HepG2 (cell line): ENCODE data around the gene MIER2. TPM values are rescaled to one million over a fixed set of nuclear protein-coding genes. Genes with fewer than 3 reads are reported as not detected.

Source experiments
- BHLHE40 ChIP-seq: IDR thresholded peaks from 2 replicates; pipeline ENCODE4 v1.6.1; 2011; ENCODE audit warnings: low read length, improper control_type of control experiment
- EHMT2 ChIP-seq: fragments of 200-600 bp; sonication (generic); IDR thresholded peaks from 2 replicates; pipeline ENCODE4 v1.7.0; 2017; ENCODE audit warnings: antibody characterized with exemption, low read depth, low read length, borderline replicate concordance
- FOXA1 ChIP-seq, 2 experiments: fragments of 450-650 bp in 1 of 2; sonication (generic) in 1 of 2; formaldehyde crosslinking in 1 of 2; IDR thresholded peaks; 2 replicates each; pipeline versions ENCODE4 v1.4.0 to v1.6.1; 2016 to 2020; ENCODE audit warnings: missing genetic modification reagents in 1 of 2
- IRF2 ChIP-seq: IDR thresholded peaks from 2 replicates; pipeline ENCODE4 v1.6.1; 2018; ENCODE audit warnings: missing genetic modification reagents, missing compliant biosample characterization
- LCORL ChIP-seq, 2 experiments: fragments of 450-650 bp in 1 of 2; sonication (generic) in 1 of 2; formaldehyde crosslinking in 1 of 2; IDR thresholded peaks; 2 replicates each; pipeline versions ENCODE4 v1.5.0 to v1.6.1; 2017 to 2020; ENCODE audit warnings: antibody characterized with exemption in 1 of 2, missing genetic modification reagents in 1 of 2
- MED8 ChIP-seq: sonication (generic); formaldehyde crosslinking; IDR thresholded peaks from 2 replicates; pipeline ENCODE4 v1.8.1; 2023; ENCODE audit warnings: mild to moderate bottlenecking, missing genetic modification reagents; ENCODE audit not compliant: insufficient replicate concordance
- MIER2 ChIP-seq: IDR thresholded peaks from 2 replicates; pipeline ENCODE4 v1.6.1; 2016; ENCODE audit warnings: missing biosample characterization, missing genetic modification reagents
- MLXIP ChIP-seq: sonication (generic); formaldehyde crosslinking; IDR thresholded peaks from 2 replicates; pipeline ENCODE4 v1.9.0; 2021; ENCODE audit warnings: missing genetic modification reagents, borderline replicate concordance
- NFYB ChIP-seq: sonication (generic); formaldehyde crosslinking; IDR thresholded peaks from 2 replicates; pipeline ENCODE4 v1.4.0; 2020; ENCODE audit warnings: missing genetic modification reagents
- NRL ChIP-seq: sonication (generic); formaldehyde crosslinking; IDR thresholded peaks from 2 replicates; pipeline ENCODE4 v1.5.0; 2020; ENCODE audit warnings: missing genetic modification reagents, mild to moderate bottlenecking, moderate library complexity, borderline replicate concordance
- PRMT3 ChIP-seq: sonication (generic); formaldehyde crosslinking; IDR thresholded peaks from 2 replicates; pipeline ENCODE4 v1.8.1; 2022; ENCODE audit warnings: low read depth, mild to moderate bottlenecking, moderate library complexity, missing genetic modification reagents, borderline replicate concordance
- RAD21 ChIP-seq: fragments of 450-650 bp; formaldehyde crosslinking; IDR thresholded peaks from 2 replicates; pipeline ENCODE4 v1.5.0; 2020; ENCODE audit warnings: mild to moderate bottlenecking
- RBFOX2 ChIP-seq: fragments of 200-400 bp; formaldehyde crosslinking; IDR thresholded peaks from 2 replicates; pipeline ENCODE4 v1.6.1; 2017; ENCODE audit warnings: low read depth, mild to moderate bottlenecking, low read length
- RFXAP ChIP-seq: sonication (generic); formaldehyde crosslinking; IDR thresholded peaks from 2 replicates; pipeline ENCODE4 v1.4.0; 2020; ENCODE audit warnings: missing genetic modification reagents, borderline replicate concordance
- SAP130 ChIP-seq: IDR thresholded peaks from 2 replicates; pipeline ENCODE4 v1.6.1; 2016; ENCODE audit warnings: low read depth
- SRSF9 ChIP-seq: fragments of 200-400 bp; formaldehyde crosslinking; IDR thresholded peaks from 2 replicates; pipeline ENCODE4 v1.6.1; 2018; ENCODE audit warnings: borderline replicate concordance, mild to moderate bottlenecking, low read depth, low read length; ENCODE audit not compliant: insufficient read depth, poor library complexity, severe bottlenecking
- TARDBP ChIP-seq: sonication (generic); formaldehyde crosslinking; IDR thresholded peaks from 2 replicates; pipeline ENCODE4 v1.8.0; 2022; ENCODE audit warnings: mild to moderate bottlenecking, missing genetic modification reagents
- YY1 ChIP-seq: IDR thresholded peaks from 2 replicates; pipeline ENCODE4 v1.6.1; 2011; ENCODE audit warnings: low read length, low read depth, moderate library complexity, mild to moderate bottlenecking; ENCODE audit not compliant: insufficient read depth, insufficient replicate concordance
- ZNF180 ChIP-seq: sonication (generic); formaldehyde crosslinking; IDR thresholded peaks from 2 replicates; pipeline ENCODE4 v1.4.0; 2020; ENCODE audit warnings: low read depth, missing genetic modification reagents, borderline replicate concordance
- ZNF350 ChIP-seq: sonication (generic); formaldehyde crosslinking; IDR thresholded peaks from 2 replicates; pipeline ENCODE4 v1.4.0; 2020; ENCODE audit warnings: mild to moderate bottlenecking, low read depth, missing genetic modification reagents, borderline replicate concordance
- ZNF674 ChIP-seq: sonication (generic); formaldehyde crosslinking; IDR thresholded peaks from 2 replicates; pipeline ENCODE4 v1.5.0; 2020; ENCODE audit warnings: low read depth, mild to moderate bottlenecking, missing genetic modification reagents
- ZNF770 ChIP-seq: sonication (generic); formaldehyde crosslinking; IDR thresholded peaks from 2 replicates; pipeline ENCODE4 v1.5.0; 2020; ENCODE audit warnings: mild to moderate bottlenecking, missing genetic modification reagents
- ZNF850 ChIP-seq: sonication (generic); formaldehyde crosslinking; conservative IDR thresholded peaks from 2 replicates; pipeline ENCODE4 v1.9.0; 2021; ENCODE audit warnings: mild to moderate bottlenecking, missing genetic modification reagents
- polyA plus RNA-seq, 8 experiments: library from polyadenylated mRNA; depleted of rRNA in 3 of 8; stranded (reverse) in 7 of 8; unstranded in 1 of 8; fragments of >200 nt; fragmentation: Illumina TruSeq in 4 of 8; extraction: Trizol in 4 of 8; gene quantifications; 2 replicates each; pipeline versions ENCODE4 v1.2.1 to v1.2.3, GENCODE V29; 2011 to 2016; ENCODE audit warnings: low read depth in 4 of 8, missing spikeins in 1 of 8, mixed read lengths in 1 of 8; ENCODE audit not compliant: insufficient read depth in 1 of 8
- total RNA-seq, 5 experiments: library from RNA; depleted of rRNA; stranded (reverse); fragments of >200 nt; fragmentation: Illumina TruSeq; extraction: Trizol; gene quantifications; 2 replicates each; pipeline ENCODE4 v1.2.3, GENCODE V29; 2016; ENCODE audit warnings: low read depth in 1 of 5
- TF ChIP-seq, protein P1 (sequence below): IDR thresholded peaks from 2 replicates; pipeline ENCODE4 v1.6.1; 2018; ENCODE audit warnings: missing genetic modification reagents

The MIER2 gene
- total and polyA plus RNA-seq, 2 of the 13 experiments (the other 11 are each of a cell fraction or from before 2014, with no cell fraction given), result 9.6 to 25.7 TPM

DNA sequence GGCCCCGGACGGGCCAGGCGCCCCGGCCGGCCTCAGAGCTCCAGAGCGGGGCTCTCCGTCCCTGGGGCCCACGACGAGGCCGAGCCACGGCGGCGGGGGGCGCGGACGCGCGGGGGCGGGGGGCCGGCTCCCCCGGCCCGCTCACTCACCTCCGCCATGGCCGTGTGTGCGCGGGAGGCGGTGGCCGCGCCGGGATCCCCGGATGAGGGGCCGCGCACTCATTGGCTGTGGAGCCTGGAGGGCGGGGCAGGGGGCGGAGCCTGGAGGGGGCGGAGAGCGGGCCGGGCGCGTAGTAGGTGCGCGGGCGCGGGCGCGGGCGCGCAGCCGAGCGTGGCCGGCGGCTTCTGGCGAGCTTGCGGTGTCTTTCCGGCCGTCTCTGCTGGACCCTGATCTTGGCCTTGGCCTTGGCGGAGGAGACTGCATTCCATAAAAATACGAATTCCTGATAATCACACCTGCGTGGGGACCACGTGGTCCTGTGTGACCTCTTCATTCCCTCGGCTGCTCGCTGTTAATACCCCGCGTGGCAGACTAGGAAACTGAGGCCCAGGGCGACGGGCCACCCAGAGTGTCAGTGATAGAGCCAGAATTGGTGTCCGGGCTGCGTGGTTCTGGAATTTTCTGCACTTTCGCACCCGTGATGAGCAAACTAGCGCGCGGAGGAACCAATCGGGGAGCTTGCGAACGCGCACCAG lies at the start of gene MIER2 (continued):
- no peak for TF ChIP-seq SRSF9
- no peak for TF ChIP-seq SAP130
- no peak for TF ChIP-seq EHMT2
- no peak for TF ChIP-seq BHLHE40
- TF ChIP-seq YY1, result peak; percentile 89
- TF ChIP-seq RAD21 (CRISPR knock-in tag), result 0 out of 2 replicates have a peak, but pooled peaks have one; percentile 17
- TF ChIP-seq MED8 (CRISPR knock-in tag), result peak; percentile 18
- TF ChIP-seq ZNF770, result no peak
- peak; percentile 42; the same call in 1 of the 2 replicates for TF ChIP-seq TARDBP
- TF ChIP-seq MLXIP (CRISPR knock-in tag), result no peak
- TF ChIP-seq, protein P1, sequence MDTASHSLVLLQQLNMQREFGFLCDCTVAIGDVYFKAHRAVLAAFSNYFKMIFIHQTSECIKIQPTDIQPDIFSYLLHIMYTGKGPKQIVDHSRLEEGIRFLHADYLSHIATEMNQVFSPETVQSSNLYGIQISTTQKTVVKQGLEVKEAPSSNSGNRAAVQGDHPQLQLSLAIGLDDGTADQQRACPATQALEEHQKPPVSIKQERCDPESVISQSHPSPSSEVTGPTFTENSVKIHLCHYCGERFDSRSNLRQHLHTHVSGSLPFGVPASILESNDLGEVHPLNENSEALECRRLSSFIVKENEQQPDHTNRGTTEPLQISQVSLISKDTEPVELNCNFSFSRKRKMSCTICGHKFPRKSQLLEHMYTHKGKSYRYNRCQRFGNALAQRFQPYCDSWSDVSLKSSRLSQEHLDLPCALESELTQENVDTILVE (CRISPR knock-in tag), result no peak
- no peak for TF ChIP-seq ZNF180
- no peak for TF ChIP-seq PRMT3 (CRISPR knock-in tag)
- TF ChIP-seq RFXAP (CRISPR knock-in tag), result peak; percentile 50; the same call in 1 of the 2 replicates
- TF ChIP-seq ZNF850, result no peak
- TF ChIP-seq NRL (CRISPR knock-in tag), result no peak
- no peak for TF ChIP-seq ZNF674
- TF ChIP-seq IRF2 (CRISPR knock-in tag), result no peak
- TF ChIP-seq RBFOX2, result peak; percentile 71
- TF ChIP-seq NFYB (CRISPR knock-in tag), result peak; percentile 70; the same call in 1 of the 2 replicates
- no peak for TF ChIP-seq LCORL (IDR thresholded peaks at IDR 0.05)
- no peak for TF ChIP-seq LCORL (CRISPR knock-in tag; IDR thresholded peaks at IDR 0.05)
- TF ChIP-seq ZNF350 (CRISPR knock-in tag), result no peak
- no peak for TF ChIP-seq FOXA1 (IDR thresholded peaks at IDR 0.05)
- TF ChIP-seq FOXA1 (CRISPR knock-in tag; IDR thresholded peaks at IDR 0.05), result no peak
- TF ChIP-seq MIER2 (CRISPR knock-in tag), result no peak
